BJ (cell line): ENCODE data around the gene RC3H2. TPM values are rescaled to one million over a fixed set of nuclear protein-coding genes. Genes with fewer than 3 reads are reported as not detected.

Experiments used
- CTCF ChIA-PET: fragments of 350-600 bp; formaldehyde crosslinking; extraction: SDS; loops from one replicate; lab custom pipeline; 2021; ENCODE audit warnings: antibody characterized with exemption, inconsistent platforms; lab: Yijun Ruan, JAX
- POLR2A ChIA-PET: fragments of 300-600 bp; sonication (Branson Sonifier 250); formaldehyde crosslinking; extraction: SDS; loops from one replicate; lab custom pipeline; 2021; ENCODE audit warnings: antibody characterized with exemption; lab: Charles Lee
- DNase-seq: peaks from one replicate; pipeline ENCODE4 v3.0.0-alpha.2; 2011; ENCODE audit warnings: low read depth
- H3K27me3 ChIP-seq: 2 replicates; pipeline ENCODE4 v1.6.0; 2011; ENCODE audit warnings: low read length; ENCODE audit not compliant: control insufficient read depth, insufficient read depth
- H3K36me3 ChIP-seq: 2 replicates; pipeline ENCODE4 v1.5.1; 2011; ENCODE audit warnings: low read length; ENCODE audit not compliant: control insufficient read depth, insufficient read depth
- H3K4me3 ChIP-seq: 2 replicates; pipeline ENCODE4 v1.5.1; 2011; ENCODE audit warnings: low read depth, mild to moderate bottlenecking, control low read depth, low read length
- CTCF ChIP-seq: IDR thresholded peaks from 2 replicates; pipeline ENCODE4 v1.5.1; 2011; ENCODE audit warnings: low read depth, mild to moderate bottlenecking, control low read depth, inconsistent platforms, low read length, moderate library complexity; ENCODE audit not compliant: insufficient read depth
- polyA plus RNA-seq: library from polyadenylated mRNA; depleted of rRNA; stranded (reverse); fragments of >200 nt; gene quantifications from 2 replicates; pipeline ENCODE4 v1.2.3, GENCODE V29; 2011

Gene RC3H2
- polyA plus RNA-seq, 1 experiment = 35.3 TPM

- H3K4me3 ChIP-seq = no peak overlapping the region
- no peak for DNase-seq
- TF ChIP-seq CTCF = no peak
- ChIA-PET CTCF (no interaction called here), POLR2A (no interaction called here)
- no peaks in the 10 kb centered on the region for H3K27me3 ChIP-seq
- no peaks in the 10 kb centered on the region for H3K36me3 ChIP-seq
These were observed 44.5 kb upstream of the RC3H2 start for GRCh38 chr9:122949696-122950095.

GRCh38 chr9:122948313-122948712, 43.2 kb upstream of the RC3H2 start:
- TF ChIP-seq CTCF = no peak
- CTCF ChIA-PET = interaction anchor here (0.6 kb wide), 1 partner anchor 63 kb away, joined by 3 read pairs; no protein-coding TSS in a partner anchor
- Histone ChIP-seq H3K36me3 (no peaks in the 10 kb centered on the region), H3K27me3 (no peaks in the 10 kb centered on the region), H3K4me3 (no peak overlapping the region)
- POLR2A ChIA-PET = no interaction called here
- no peak for DNase-seq

- CTCF ChIA-PET = no interaction called here
- Histone ChIP-seq H3K4me3 (no peak overlapping the region), H3K27me3 (no peaks in the 10 kb centered on the region), H3K36me3 (no peaks in the 10 kb centered on the region)
- no peak for DNase-seq
- POLR2A ChIA-PET = no interaction called here
- TF ChIP-seq CTCF = no peak
These were observed 41.4 kb upstream of the RC3H2 start for GRCh38 chr9:122946461-122947005.

- Histone ChIP-seq H3K36me3 (no peaks in the 10 kb centered on the region), H3K27me3 (no peaks in the 10 kb centered on the region), H3K4me3 (no peak overlapping the region)
- CTCF ChIA-PET = no interaction called here
- DNase-seq = no peak
- TF ChIP-seq CTCF = no peak
- POLR2A ChIA-PET = no interaction called here
These were observed 40.1 kb upstream of the RC3H2 start for GRCh38 chr9:122944960-122945888.

- CTCF ChIA-PET = interaction anchor here (0.6 to 0.7 kb wide), 2 partner anchors 70 to 499 kb away, joined by 3 read pairs; no protein-coding TSS in a partner anchor
- H3K4me3 ChIP-seq = peak overlapping the region; percentile 94
- DNase-seq = no peak
- POLR2A ChIA-PET = interaction anchor here (0.5 kb wide), 1 partner anchor 606 kb away, joined by 3 read pairs; no protein-coding TSS in a partner anchor
- no peaks in the 10 kb centered on the region for H3K27me3 ChIP-seq
- no peak for TF ChIP-seq CTCF
- no peaks in the 10 kb centered on the region for H3K36me3 ChIP-seq
These were observed 36.5 kb upstream of the RC3H2 start for GRCh38 chr9:122941582-122942234.
